Mammary microvascular endothelial cell (primary cell): ENCODE results near the gene HIRIP3. TPM values are rescaled to one million over a fixed set of nuclear protein-coding genes. Genes with fewer than 3 reads are reported as not detected.

ENCODE experiments used
- total RNA-seq: library from RNA; depleted of rRNA; stranded (reverse); fragments of >200 nt; gene quantifications from 2 replicates; pipeline ENCODE4 v1.2.3, GENCODE V29; 2015

Gene HIRIP3, protein sequence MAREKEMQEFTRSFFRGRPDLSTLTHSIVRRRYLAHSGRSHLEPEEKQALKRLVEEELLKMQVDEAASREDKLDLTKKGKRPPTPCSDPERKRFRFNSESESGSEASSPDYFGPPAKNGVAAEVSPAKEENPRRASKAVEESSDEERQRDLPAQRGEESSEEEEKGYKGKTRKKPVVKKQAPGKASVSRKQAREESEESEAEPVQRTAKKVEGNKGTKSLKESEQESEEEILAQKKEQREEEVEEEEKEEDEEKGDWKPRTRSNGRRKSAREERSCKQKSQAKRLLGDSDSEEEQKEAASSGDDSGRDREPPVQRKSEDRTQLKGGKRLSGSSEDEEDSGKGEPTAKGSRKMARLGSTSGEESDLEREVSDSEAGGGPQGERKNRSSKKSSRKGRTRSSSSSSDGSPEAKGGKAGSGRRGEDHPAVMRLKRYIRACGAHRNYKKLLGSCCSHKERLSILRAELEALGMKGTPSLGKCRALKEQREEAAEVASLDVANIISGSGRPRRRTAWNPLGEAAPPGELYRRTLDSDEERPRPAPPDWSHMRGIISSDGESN
- 12.1 and 19.0 TPM in 2 replicates for total RNA-seq

DNA sequence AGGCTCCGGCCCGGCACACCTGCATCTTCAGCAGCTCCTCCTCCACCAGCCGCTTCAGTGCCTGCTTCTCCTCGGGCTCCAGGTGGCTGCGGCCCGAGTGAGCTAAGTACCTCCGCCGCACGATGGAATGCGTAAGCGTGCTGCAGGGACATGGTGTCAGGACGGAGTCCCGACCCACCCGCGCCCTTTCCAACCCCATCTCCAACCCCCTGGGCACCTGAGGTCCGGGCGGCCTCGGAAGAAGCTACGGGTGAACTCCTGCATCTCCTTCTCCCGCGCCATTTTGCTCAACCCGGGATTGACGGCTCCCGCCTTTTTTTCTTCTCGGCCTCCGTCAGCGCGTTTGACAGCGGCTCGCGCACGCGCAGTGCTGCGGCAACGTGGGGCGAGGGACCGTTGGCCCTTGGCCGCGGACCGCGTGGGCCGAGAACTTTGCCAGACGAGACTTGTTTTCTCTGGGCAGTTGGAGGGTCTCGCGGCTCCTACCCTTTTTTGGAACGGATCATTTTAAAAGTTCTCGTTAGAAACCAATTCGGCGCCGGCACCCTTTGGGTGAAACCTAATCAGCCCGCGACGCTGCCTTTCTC is at the start of gene HIRIP3:
HIRIP3 (minus strand) TSS at position 294 of the 587 bp plus-strand sequence; CDS start at position 282, 12 bp downstream.

DNA sequence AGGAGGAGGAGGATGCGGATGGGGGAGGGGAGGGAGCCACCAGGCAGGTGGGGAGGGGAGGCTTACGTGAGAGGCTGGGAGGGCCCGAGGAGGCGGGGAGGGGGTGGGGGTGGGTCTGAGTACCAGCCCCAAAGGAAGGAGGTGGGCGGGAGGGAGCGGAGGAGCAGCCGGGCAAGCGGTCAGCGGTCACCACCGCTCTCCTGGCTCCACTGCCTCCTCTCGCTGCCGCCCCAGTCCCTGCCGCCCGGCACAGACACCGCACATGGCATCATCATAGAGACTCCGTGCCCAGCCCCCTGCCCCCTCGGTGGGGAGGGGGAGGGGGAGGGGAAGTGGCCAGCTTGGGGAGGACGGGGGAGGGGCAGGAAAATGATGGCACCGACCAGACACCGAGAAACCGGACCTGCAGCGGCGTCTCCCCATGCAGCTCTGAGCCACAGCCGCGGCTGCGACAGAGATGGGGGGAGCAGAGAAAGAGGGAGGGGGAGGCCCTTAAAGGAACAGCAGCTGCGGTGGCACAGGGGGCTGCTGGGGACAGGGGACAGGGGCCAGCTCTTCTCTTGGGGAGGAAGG is 35.5 kb upstream of the HIRIP3 start, which contains the start of gene TLCD3B:
TLCD3B (minus strand) TSS at position 431 of the 573 bp plus-strand sequence. CDS start 744 bp downstream, outside the sequence.

DNA sequence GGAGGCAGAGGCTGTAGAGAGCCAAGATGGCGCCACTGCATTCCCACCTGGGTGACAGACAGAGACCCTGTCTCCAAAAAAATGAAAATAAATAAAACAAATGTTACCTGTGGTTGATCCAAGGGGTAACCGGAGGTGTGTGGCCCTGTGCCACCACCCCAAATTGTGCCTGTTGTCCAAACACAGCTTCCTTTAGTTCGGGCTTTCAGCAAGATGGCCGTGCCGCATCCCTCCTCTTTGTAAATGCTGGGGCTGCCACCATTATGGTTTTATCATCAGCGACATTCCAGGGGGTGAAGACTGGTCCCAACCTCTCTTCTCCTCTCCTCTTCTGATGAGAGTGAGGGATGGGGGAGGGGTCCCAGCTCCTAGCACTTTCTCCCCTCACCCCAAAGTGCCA is 27.5 kb upstream of the HIRIP3 start, which contains the start of gene C16orf92:
C16orf92 (plus strand) TSS at position 312 of the 400 bp plus-strand sequence. CDS start 143 bp downstream, outside the sequence.

DNA sequence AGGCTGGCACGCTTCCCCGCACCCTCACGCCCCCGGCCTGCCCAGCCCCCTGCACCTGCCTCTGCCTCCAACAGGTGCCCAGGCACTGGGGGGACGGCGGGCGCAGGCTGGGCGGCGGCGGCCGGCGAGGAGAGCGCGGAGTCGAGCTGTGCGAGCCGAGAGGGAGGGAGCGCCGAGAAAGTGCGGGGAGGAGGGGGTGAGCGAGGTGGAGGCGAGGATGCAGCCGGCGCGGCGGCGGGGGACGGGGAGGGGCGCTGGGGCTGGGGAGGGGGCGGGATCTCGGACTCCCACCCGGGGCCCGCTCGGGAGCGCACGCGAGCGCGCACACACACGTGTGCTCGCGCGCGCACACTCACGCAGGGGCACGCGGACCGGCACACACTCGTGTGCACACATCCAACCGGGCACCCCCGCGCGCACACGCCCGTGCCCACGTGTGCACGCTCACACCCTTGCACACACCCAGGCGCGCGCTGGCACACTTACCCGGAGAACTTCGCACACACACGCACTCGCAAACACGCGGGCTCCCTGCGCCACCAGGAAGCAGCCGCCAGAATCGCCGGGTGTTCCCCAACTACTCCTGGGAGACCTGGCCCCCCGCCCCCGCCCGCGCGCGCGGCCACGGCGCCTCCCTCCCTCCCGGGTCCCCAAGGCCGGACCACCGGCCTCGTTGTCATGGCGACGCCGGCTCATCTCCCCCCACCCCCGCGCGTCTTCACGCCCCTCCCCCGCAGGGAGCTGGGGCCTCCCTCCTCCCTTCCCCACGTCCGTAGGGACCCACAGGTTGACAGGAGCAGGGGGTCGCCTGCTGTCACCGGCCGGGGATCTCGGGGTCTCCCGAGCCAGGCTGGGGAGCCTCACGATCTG is 15.7 kb upstream of the HIRIP3 start, which contains the start of gene DOC2A:
DOC2A (minus strand) TSS at position 184 of the 870 bp plus-strand sequence. CDS start 805 bp downstream, outside the sequence.

DNA sequence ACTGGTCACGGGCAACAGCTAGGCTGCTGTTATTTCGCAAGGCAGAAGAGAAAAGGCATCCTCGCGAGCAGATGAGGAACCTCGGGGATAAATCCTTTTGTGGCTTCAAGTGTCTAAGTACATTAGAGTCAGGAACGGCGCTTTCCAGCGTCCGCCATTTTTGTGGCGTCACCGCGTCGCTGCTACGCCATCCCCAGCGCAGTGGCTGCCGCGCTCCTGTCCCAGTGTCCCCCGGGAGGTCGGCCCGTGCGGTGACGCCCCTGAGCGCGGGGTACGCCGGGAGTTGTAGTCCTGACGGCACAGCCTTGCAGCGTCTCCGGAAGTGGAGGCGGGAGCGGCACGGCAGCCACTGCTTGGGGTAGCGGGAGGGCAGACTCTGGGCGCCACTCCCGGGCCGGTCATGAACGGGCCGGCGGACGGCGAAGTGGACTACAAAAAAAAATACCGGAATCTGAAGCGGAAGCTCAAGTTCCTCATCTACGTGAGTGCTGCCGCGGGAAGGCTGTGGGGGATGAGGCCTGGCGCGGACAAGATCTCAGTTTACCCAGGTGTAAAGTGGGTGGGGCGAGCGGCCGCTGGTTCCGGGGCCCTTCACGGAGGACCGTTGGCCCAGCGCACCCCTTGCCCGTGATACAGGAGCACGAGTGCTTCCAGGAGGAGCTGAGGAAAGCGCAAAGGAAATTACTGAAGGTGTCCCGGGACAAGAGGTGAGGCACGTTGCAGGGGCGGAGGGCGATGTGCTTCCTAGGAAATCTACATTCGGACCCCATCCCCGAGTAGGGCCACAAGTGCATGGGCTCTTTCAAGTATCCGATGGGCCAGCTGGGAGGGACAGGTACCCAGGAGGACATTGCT is 721 bp upstream of the HIRIP3 start, which contains the start of gene INO80E:
INO80E (plus strand) TSS at position 331 of the 855 bp plus-strand sequence; CDS start at position 401, 70 bp downstream.

DNA sequence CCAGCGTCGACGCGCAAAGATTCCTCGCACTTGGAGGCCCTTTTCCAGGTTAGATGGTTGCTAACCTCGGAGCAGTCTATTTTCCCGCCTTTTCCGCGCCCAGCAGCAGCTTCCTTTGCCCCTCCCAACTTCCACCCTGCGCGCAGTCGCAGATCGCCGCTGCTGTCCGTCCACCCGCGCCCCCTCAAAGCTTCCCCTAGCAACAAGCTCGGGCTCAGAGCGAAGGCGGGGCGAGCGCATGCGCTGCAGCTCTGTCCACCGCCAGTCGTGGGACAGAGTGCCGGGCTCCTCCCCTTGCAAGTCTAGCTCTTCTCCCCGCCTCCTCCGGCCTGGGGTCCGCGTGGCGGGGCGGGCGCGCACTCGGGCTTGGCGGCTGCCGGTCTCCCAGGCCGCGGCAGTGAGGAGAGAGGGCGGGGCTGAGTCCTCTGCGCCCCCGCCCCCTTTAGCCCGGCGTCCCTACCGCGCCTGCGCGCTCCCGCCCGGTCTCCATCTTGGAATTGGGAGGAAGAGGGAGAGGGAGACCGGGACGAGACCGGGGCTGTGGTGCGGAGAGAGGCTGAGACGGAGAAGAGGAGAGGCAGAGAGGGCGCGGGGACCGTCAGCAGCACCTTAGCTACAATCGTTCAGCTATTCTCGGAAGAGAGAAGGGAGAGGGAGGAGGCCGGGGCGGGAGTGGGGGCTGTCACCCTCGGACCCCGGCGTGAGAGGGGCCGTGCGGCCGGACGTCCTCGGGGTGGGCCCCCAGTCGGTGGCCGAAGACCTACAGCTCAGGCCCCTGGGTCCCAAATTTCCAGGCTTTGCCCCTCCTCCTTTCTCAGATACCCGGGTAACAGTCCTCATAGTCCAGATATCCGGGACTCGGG is 21.8 kb downstream of the HIRIP3 start, which contains the start of gene TAOK2:
TAOK2 (plus strand) TSS at position 485 of the 863 bp plus-strand sequence. CDS start 3,905 bp downstream, outside the sequence.

DNA sequence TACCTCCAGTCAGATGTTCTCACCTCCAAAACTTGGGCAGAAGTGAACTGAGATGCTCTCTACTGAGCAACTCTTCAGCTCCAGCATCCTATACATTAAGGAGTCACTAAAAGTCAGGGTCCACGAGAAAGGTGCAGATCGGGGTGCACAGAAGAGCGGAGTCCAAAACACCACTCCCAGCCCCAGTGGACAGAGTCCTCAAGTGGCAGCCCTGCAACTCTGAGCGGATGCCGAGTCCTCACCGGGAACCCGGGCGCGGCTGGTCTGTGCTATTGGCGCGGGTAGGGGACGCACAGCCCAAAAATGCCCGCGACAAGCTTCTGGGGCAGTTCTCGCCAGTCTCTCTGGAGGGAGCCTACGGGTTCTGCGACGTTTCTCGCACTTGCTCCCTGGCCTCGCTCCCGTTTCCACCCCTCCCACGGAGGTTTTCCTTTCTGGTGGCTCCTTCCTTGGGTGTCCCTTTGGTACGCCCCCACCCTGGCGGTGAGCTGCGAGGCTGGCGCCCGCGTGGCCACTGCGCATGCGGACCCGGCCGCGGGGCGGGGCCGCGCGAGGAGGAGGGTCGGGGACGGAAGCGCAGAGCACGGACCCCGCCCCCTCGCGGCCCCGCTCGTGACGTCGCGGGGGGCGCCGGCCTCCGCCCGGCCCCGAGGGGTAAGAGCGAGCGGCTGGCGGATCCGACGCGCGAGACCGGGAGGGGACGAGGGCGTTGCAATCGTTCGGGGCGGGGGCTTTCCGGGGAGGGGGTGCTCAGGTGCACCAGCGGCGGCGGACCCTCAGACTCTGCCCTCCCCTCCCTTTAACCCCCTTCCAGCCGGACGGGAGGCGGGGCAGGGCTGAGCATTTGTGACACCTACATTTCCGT is 33.7 kb downstream of the HIRIP3 start, which contains the start of gene TMEM219:
TMEM219 (plus strand) TSS at position 601 of the 865 bp plus-strand sequence. CDS start 1,065 bp downstream, outside the sequence.

Other genes with a start within 250 kb of the HIRIP3 start
- gene C16orf54, start 249.6 kb downstream of the HIRIP3 start, total RNA-seq: not detected in 2 replicates
- gene ZG16, start 217.4 kb downstream of the HIRIP3 start, total RNA-seq: not detected in 2 replicates
- gene KIF22, start 204.9 kb downstream of the HIRIP3 start, total RNA-seq: 67.1 and 77.1 TPM in 2 replicates
- 138 and 171 TPM in 2 replicates for gene MAZ, start 189.1 kb downstream of the HIRIP3 start, total RNA-seq
- gene PRRT2, start 183.4 kb downstream of the HIRIP3 start, total RNA-seq: not detected in 2 replicates
- 34.6 and 37.6 TPM in 2 replicates for gene PAGR1, start 179.5 kb downstream of the HIRIP3 start, total RNA-seq
- gene MVP, start 175.2 kb downstream of the HIRIP3 start, total RNA-seq: 320 and 330 TPM in 2 replicates
- gene CDIPT, start 132.4 kb downstream of the HIRIP3 start, total RNA-seq: 78.5 and 87.1 TPM in 2 replicates
- gene SEZ6L2, start 96.1 kb downstream of the HIRIP3 start, total RNA-seq: 0.27 and 0.74 TPM in 2 replicates
- gene ASPHD1, start 95.1 kb downstream of the HIRIP3 start, total RNA-seq: 0.07 and 0.34 TPM in 2 replicates
- gene KCTD13, start 69.4 kb downstream of the HIRIP3 start, total RNA-seq: 6.9 and 10.1 TPM in 2 replicates
- 145 and 159 TPM in 2 replicates for gene TMEM219, start 33.5 kb downstream of the HIRIP3 start, total RNA-seq
- gene TAOK2, start 21.7 kb downstream of the HIRIP3 start, total RNA-seq: 72.7 and 73.7 TPM in 2 replicates
- gene INO80E, start 624 bp upstream of the HIRIP3 start, total RNA-seq: 86.9 and 128 TPM in 2 replicates
- gene DOC2A, start 15.4 kb upstream of the HIRIP3 start, total RNA-seq: 0.39 TPM in 1 of 2 replicates, not detected in the other
- not detected in 2 replicates for gene C16orf92, start 27.6 kb upstream of the HIRIP3 start, total RNA-seq
- 0.34 TPM in 1 of 2 replicates, not detected in the other for gene TLCD3B, start 35.7 kb upstream of the HIRIP3 start, total RNA-seq
- 1,206 and 1,287 TPM in 2 replicates for gene ALDOA, start 70.1 kb upstream of the HIRIP3 start, total RNA-seq
- gene PPP4C, start 80.4 kb upstream of the HIRIP3 start, total RNA-seq: 120 and 147 TPM in 2 replicates
- 0.10 TPM in 1 of 2 replicates, not detected in the other for gene TBX6, start 96.3 kb upstream of the HIRIP3 start, total RNA-seq
- gene YPEL3, start 100.6 kb upstream of the HIRIP3 start, total RNA-seq: 17.7 and 21.3 TPM in 2 replicates
- gene GDPD3, start 117.9 kb upstream of the HIRIP3 start, total RNA-seq: 0.49 and 0.80 TPM in 2 replicates
- gene MAPK3, start 127.6 kb upstream of the HIRIP3 start, total RNA-seq: 127 and 147 TPM in 2 replicates
- gene CORO1A, start 188.0 kb upstream of the HIRIP3 start, total RNA-seq: 4.5 and 7.1 TPM in 2 replicates
- gene BOLA2B, start 198.0 kb upstream of the HIRIP3 start, total RNA-seq: 512 and 763 TPM in 2 replicates
- 31.9 and 47.6 TPM in 2 replicates for gene SLX1A, start 198.3 kb upstream of the HIRIP3 start, total RNA-seq
- 9.0 and 26.8 TPM in 2 replicates for gene SULT1A3, start 203.6 kb upstream of the HIRIP3 start, total RNA-seq